H1 (cell line): ENCODE data around the gene STX12.

Experiments used
- CEBPB ChIP-seq: IDR thresholded peaks from 2 replicates; pipeline ENCODE4 v1.6.1; 2012; ENCODE audit warnings: low read depth, low read length
- CHD2 ChIP-seq: IDR thresholded peaks from 2 replicates; pipeline ENCODE4 v1.6.1; 2012; ENCODE audit warnings: low read length, improper control_type of control experiment
- CTCF ChIP-seq, 3 experiments: IDR thresholded peaks; 1 replicate in 2 of 3; 2 replicates in 1 of 3; pipeline versions ENCODE4 v1.5.1 to v1.6.1; 2011; ENCODE audit warnings: low read length in 3 of 3, mild to moderate bottlenecking in 3 of 3, inconsistent platforms in 2 of 3, low read depth in 1 of 3, moderate library complexity in 1 of 3; ENCODE audit not compliant: insufficient read depth in 1 of 3; ENCODE audit errors: control extremely low read depth in 1 of 3
- EP300 ChIP-seq, 2 experiments: IDR thresholded peaks; 1 replicate in 1 of 2; 2 replicates in 1 of 2; pipeline ENCODE4 v1.6.1; 2011 to 2012; ENCODE audit warnings: low read depth in 2 of 2, low read length in 2 of 2, mild to moderate bottlenecking in 2 of 2, borderline replicate concordance in 1 of 2, inconsistent platforms in 1 of 2, moderate library complexity in 1 of 2
- FOSL1 ChIP-seq: IDR thresholded peaks from 2 replicates; pipeline ENCODE4 v1.6.1; 2011; ENCODE audit warnings: mild to moderate bottlenecking, low read depth, low read length, moderate library complexity; ENCODE audit not compliant: insufficient read depth
- JUN ChIP-seq: IDR thresholded peaks from 2 replicates; pipeline ENCODE4 v1.6.1; 2011; ENCODE audit warnings: low read depth, mild to moderate bottlenecking, improper control_type of control experiment, low read length
- JUND ChIP-seq: IDR thresholded peaks from 2 replicates; pipeline ENCODE4 v1.6.1; 2011; ENCODE audit warnings: mild to moderate bottlenecking, improper control_type of control experiment, low read length
- POLR2A ChIP-seq, 2 experiments: IDR thresholded peaks; 1 replicate in 1 of 2; 2 replicates in 1 of 2; pipeline ENCODE4 v1.6.1; 2011; ENCODE audit warnings: low read depth in 2 of 2, low read length in 2 of 2, mild to moderate bottlenecking in 2 of 2; ENCODE audit errors: control extremely low read depth in 1 of 2
- RAD21 ChIP-seq, 2 experiments: IDR thresholded peaks in 1 of 2; conservative IDR thresholded peaks in 1 of 2; 2 replicates each; pipeline ENCODE4 v1.6.1; 2011; ENCODE audit warnings: low read depth in 2 of 2, low read length in 2 of 2, improper control_type of control experiment in 1 of 2, inconsistent platforms in 1 of 2, mild to moderate bottlenecking in 1 of 2, moderate library complexity in 1 of 2
- SIN3A ChIP-seq, 2 experiments: IDR thresholded peaks in 1 of 2; conservative IDR thresholded peaks in 1 of 2; 2 replicates each; pipeline ENCODE4 v1.6.1; 2011 to 2012; ENCODE audit warnings: low read length in 2 of 2, improper control_type of control experiment in 1 of 2, low read depth in 1 of 2, mild to moderate bottlenecking in 1 of 2
- TAF1 ChIP-seq: IDR thresholded peaks from 2 replicates; pipeline ENCODE4 v1.6.1; 2011; ENCODE audit warnings: mild to moderate bottlenecking, low read depth, low read length
- TBP ChIP-seq: IDR thresholded peaks from 2 replicates; pipeline ENCODE4 v1.6.1; 2011; ENCODE audit warnings: low read depth, low read length, improper control_type of control experiment
- YY1 ChIP-seq: IDR thresholded peaks from 2 replicates; pipeline ENCODE4 v1.6.1; 2011; ENCODE audit warnings: low read depth, mild to moderate bottlenecking, low read length

- TF ChIP-seq POLR2A (IDR thresholded peaks at IDR 0.05; ENCODE audit: control extremely low read depth in 1 of 2, low read depth in 2 of 2, low read length in 2 of 2) (no peak), SIN3A (conservative IDR thresholded peaks at IDR 0.05 in 1 of 2, IDR thresholded peaks at IDR 0.05 in 1 of 2; ENCODE audit: low read depth in 1 of 2, low read length in 2 of 2) (no peak), YY1 (no peak), CEBPB (no peak), CTCF (IDR thresholded peaks at IDR 0.05; ENCODE audit: control extremely low read depth in 1 of 3, insufficient read depth in 1 of 3, low read depth in 1 of 3, low read length in 3 of 3) (no peak), CHD2 (no peak), JUND (no peak), EP300 (IDR thresholded peaks at IDR 0.05; ENCODE audit: borderline replicate concordance in 1 of 2, low read depth in 2 of 2, low read length in 2 of 2) (no peak), JUN (no peak), TAF1 (no peak), FOSL1 (no peak), TBP (no peak), RAD21 (IDR thresholded peaks at IDR 0.05 in 1 of 2, conservative IDR thresholded peaks at IDR 0.05 in 1 of 2; ENCODE audit: low read depth in 2 of 2, low read length in 2 of 2) (no peak)
These were observed 17.7 kb upstream of the STX12 start for GRCh38 chr1:27755286-27755685.
